ENCODE data around the gene CETP. TPM values are rescaled to one million over a fixed set of nuclear protein-coding genes. Genes with fewer than 3 reads are reported as not detected.

Gene CETP
- 1 to 10 TPM in 1 of 10 donors, under 1 TPM in 6, not detected in 3; 0.17 to 2.1 (median 0.31) TPM for total RNA-seq
- under 1 TPM; 0.15 to 0.32 TPM for polyA plus RNA-seq
- long read RNA-seq, donor 1, partial matches to known transcripts = 0 of 3 reads
- long read RNA-seq, donor 1, other reads (novel, unspliced or antisense) = 2 of 3 reads
- long read RNA-seq, donor 2, partial matches to known transcripts = 0 of 2 reads
- long read RNA-seq, donor 2, other reads (novel, unspliced or antisense) = 0 of 2 reads
- long read RNA-seq, donor 3, partial matches to known transcripts = 0 of 1 reads
- long read RNA-seq, donor 3, other reads (novel, unspliced or antisense) = 0 of 1 reads

GRCh38 chr16:56961851-56962281 is at the start of gene CETP:
TSS of gene CETP (plus strand) at chr16:56961950. CDS start at chr16:56961980, 30 bp downstream.
- DNase-seq (peak in 1 of 2 donors; percentile 37), ATAC-seq (peak in 7 of 8 donors; percentile 20 to 65 (median 35))
- 26 to 40% methylated on average over 12 of the region's 12 CpGs for WGBS, 2 donors
- Histone ChIP-seq H3K4me1 (peaks cover 16 to 64% (median 45%) of the 10 kb centered on the region in 9 donors), H3K27ac (peak within 1 kb of the TSS in 8 of 10 donors; percentile 2 to 77 (median 52)), H3K9me3 (no peaks in the 10 kb centered on the region), H3K4me3 (no peak within 1 kb of the TSS), H3K36me3 (no peaks in the 10 kb centered on the region), H3K27me3 (no peaks in the 10 kb centered on the region)
- intact Hi-C loops (cut with DNase I) = loop anchor here in 5 of 10 donors (5.0 to 10.0 kb wide), 4 partner anchors 53 to 85 kb away; no protein-coding TSS in a partner anchor
- no peak for TF ChIP-seq CTCF (IDR thresholded peaks at IDR 0.05)

GRCh38 chr16:56912746-56913708 is 48.7 kb upstream of the CETP start:
- no peak overlapping the region for H3K4me3 ChIP-seq
- no peaks in the 10 kb centered on the region for H3K9me3 ChIP-seq
- H3K27ac ChIP-seq = peak overlapping the region in 1 of 10 donors; percentile 85
- no peak for ATAC-seq
- TF ChIP-seq CTCF (IDR thresholded peaks at IDR 0.05) = no peak
- H3K4me1 ChIP-seq = peaks cover 5 to 83% (median 54%) of the 10 kb centered on the region in 9 donors
- intact Hi-C loops (cut with DNase I) = no loop called here
- H3K36me3 ChIP-seq = no peaks in the 10 kb centered on the region
- WGBS, 2 donors = 81 to 85% methylated on average over 18 of the region's 18 CpGs
- no peaks in the 10 kb centered on the region for H3K27me3 ChIP-seq
- DNase-seq = no peak

GRCh38 chr16:56914896-56915295 is 46.9 kb upstream of the CETP start:
- Histone ChIP-seq H3K27me3 (no peaks in the 10 kb centered on the region), H3K9me3 (no peaks in the 10 kb centered on the region), H3K36me3 (no peaks in the 10 kb centered on the region), H3K27ac (peak overlapping the region in 8 of 10 donors; percentile 0 to 71 (median 49)), H3K4me3 (no peak overlapping the region), H3K4me1 (peaks cover 5 to 79% (median 54%) of the 10 kb centered on the region in 9 donors)
- no peak for ATAC-seq
- 85 to 97% methylated on average over 7 of the region's 7 CpGs for WGBS, 2 donors
- no peak for TF ChIP-seq CTCF (IDR thresholded peaks at IDR 0.05)
- intact Hi-C loops (cut with DNase I) = loop anchor here in 1 of 10 donors (5.0 kb wide), 1 partner anchor 43 kb away; no protein-coding TSS in a partner anchor
- DNase-seq = no peak
